ENCODE data around the gene OR1L1.

OR1L1 gene

GRCh38 chr9:122661416-122661815, at the start of gene OR1L1:
TSS of gene OR1L1 (plus strand) at chr9:122661716. CDS start at chr9:122661716, 0 bp downstream.
- TF ChIP-seq NFIC (IDR thresholded peaks at IDR 0.05) (no peak), TAF1 (IDR thresholded peaks at IDR 0.05; ENCODE audit: low read depth) (no peak), REST (IDR thresholded peaks at IDR 0.05; ENCODE audit: low read depth) (no peak), MAX (IDR thresholded peaks at IDR 0.05) (no peak)

- TF ChIP-seq FOXM1 (IDR thresholded peaks at IDR 0.05; ENCODE audit: borderline replicate concordance, low read depth), result no peak
- TF ChIP-seq RAD21 (IDR thresholded peaks at IDR 0.05; ENCODE audit: low read depth), result no peak
- no peak for TF ChIP-seq ZBTB7A (IDR thresholded peaks at IDR 0.05; ENCODE audit: low read depth)
- TF ChIP-seq NFIC (IDR thresholded peaks at IDR 0.05), result no peak
- no peak for TF ChIP-seq TEAD4 (IDR thresholded peaks at IDR 0.05)
- no peak for TF ChIP-seq TAF1 (IDR thresholded peaks at IDR 0.05; ENCODE audit: low read depth)
Measured at GRCh38 chr9:122614362-122614761, 47.2 kb upstream of the OR1L1 start, which contains the start of gene OR1Q1. TSS of gene OR1Q1 (plus strand) at chr9:122614738. CDS start at chr9:122614738, 0 bp downstream.

- TF ChIP-seq CREB1 (IDR thresholded peaks at IDR 0.05; ENCODE audit: low read depth) (no peak), FOXM1 (IDR thresholded peaks at IDR 0.05; ENCODE audit: borderline replicate concordance, low read depth) (no peak), NFIC (IDR thresholded peaks at IDR 0.05) (no peak), CEBPB (IDR thresholded peaks at IDR 0.05) (no peak), TAF1 (IDR thresholded peaks at IDR 0.05; ENCODE audit: low read depth) (no peak), EGR1 (IDR thresholded peaks at IDR 0.05) (no peak), RAD21 (IDR thresholded peaks at IDR 0.05; ENCODE audit: low read depth) (no peak), TCF12 (IDR thresholded peaks at IDR 0.05; ENCODE audit: low read depth) (no peak), TEAD4 (IDR thresholded peaks at IDR 0.05) (no peak), REST (IDR thresholded peaks at IDR 0.05; ENCODE audit: low read depth) (no peak), MAX (IDR thresholded peaks at IDR 0.05) (no peak), EP300 (IDR thresholded peaks at IDR 0.05; ENCODE audit: borderline replicate concordance) (no peak), USF1 (IDR thresholded peaks at IDR 0.05) (no peak)
Measured at GRCh38 chr9:122619996-122620395, 41.5 kb upstream of the OR1L1 start.

- TF ChIP-seq REST (IDR thresholded peaks at IDR 0.05; ENCODE audit: low read depth), result peak; percentile 88
- TF ChIP-seq MAX (IDR thresholded peaks at IDR 0.05), result no peak
Measured at GRCh38 chr9:122642226-122642625, 19.3 kb upstream of the OR1L1 start.

GRCh38 chr9:122656378-122656777, 5.1 kb upstream of the OR1L1 start:
- TF ChIP-seq EGR1 (IDR thresholded peaks at IDR 0.05) (no peak), USF1 (IDR thresholded peaks at IDR 0.05) (no peak), CREB1 (IDR thresholded peaks at IDR 0.05; ENCODE audit: low read depth) (no peak), RAD21 (IDR thresholded peaks at IDR 0.05; ENCODE audit: low read depth) (no peak), CEBPB (IDR thresholded peaks at IDR 0.05) (no peak), EP300 (IDR thresholded peaks at IDR 0.05; ENCODE audit: borderline replicate concordance) (no peak), ZBTB7A (IDR thresholded peaks at IDR 0.05; ENCODE audit: low read depth) (no peak), NFIC (IDR thresholded peaks at IDR 0.05) (no peak), YY1 (IDR thresholded peaks at IDR 0.05; ENCODE audit: low read depth) (no peak), TAF1 (IDR thresholded peaks at IDR 0.05; ENCODE audit: low read depth) (no peak), REST (IDR thresholded peaks at IDR 0.05; ENCODE audit: low read depth) (no peak), TCF12 (IDR thresholded peaks at IDR 0.05; ENCODE audit: low read depth) (no peak), MAX (IDR thresholded peaks at IDR 0.05) (no peak), FOXM1 (IDR thresholded peaks at IDR 0.05; ENCODE audit: borderline replicate concordance, low read depth) (no peak), TEAD4 (IDR thresholded peaks at IDR 0.05) (no peak)

All from Ishikawa (cell line).